Esophagus squamous epithelium (tissue), 5 donors: ENCODE measurements around the gene CIZ1. TPM values are rescaled to one million over a fixed set of nuclear protein-coding genes. Genes with fewer than 3 reads are reported as not detected.

Source experiments
- DNase-seq: peaks from one replicate; lab custom pipeline; 2025; lab: John Stamatoyannopoulos, UW
- H3K27ac ChIP-seq, 4 donors: fragments of 200-600 bp; sonication (generic); one replicate each; pipeline ENCODE4 v1.5.1; 2016 to 2019; ENCODE audit warnings: mild to moderate bottlenecking in 1 of 4
- H3K27me3 ChIP-seq, 4 donors: fragments of 200-600 bp; sonication (generic); 1 replicate in 3 of 4; 2 replicates in 1 of 4; pipeline versions ENCODE4 v1.5.1 to v1.6.0; 2017 to 2021; ENCODE audit warnings: antibody characterized with exemption in 1 of 4
- H3K36me3 ChIP-seq, 3 donors: fragments of 200-600 bp; sonication (generic); one replicate each; pipeline ENCODE4 v1.5.1; 2016 to 2019
- H3K4me1 ChIP-seq, 3 donors: fragments of 200-600 bp; sonication (generic); one replicate each; pipeline ENCODE4 v1.5.1; 2017 to 2019
- H3K4me3 ChIP-seq, 4 donors: fragments of 200-600 bp; sonication (generic); 1 replicate in 3 of 4; 2 replicates in 1 of 4; pipeline ENCODE4 v1.5.1; 2016 to 2019; ENCODE audit warnings: mild to moderate bottlenecking in 2 of 4, moderate library complexity in 1 of 4
- H3K9me3 ChIP-seq, 3 donors: fragments of 200-600 bp; sonication (generic); one replicate each; pipeline ENCODE4 v1.5.1; 2016 to 2019
- POLR2A ChIP-seq, 4 donors: fragments of 450-650 bp; IDR thresholded peaks; one replicate each; pipeline ENCODE4 v1.6.1; 2017; ENCODE audit warnings: antibody characterized with exemption in 4 of 4, mild to moderate bottlenecking in 4 of 4, moderate library complexity in 3 of 4
- WGBS, 2 donors: methylation state at CpG; one replicate each; pipeline ENCODE4 v1.1.5; 2018; 5-methylcytosine and 5-hydroxymethylcytosine counted together
- intact Hi-C: fragments of 100-400 bp; cut with DNase I; formaldehyde crosslinking; loops from one replicate; pipeline ENCODE4 v1.15.0; 2022
- total RNA-seq, 4 donors: library from RNA; depleted of rRNA; stranded (reverse); fragments of >200 nt; gene quantifications; one replicate each; pipeline ENCODE4 v1.1.0, GENCODE V29; 2016
- TF ChIP-seq, protein P1 (sequence below), 6 experiments: fragments of 450-650 bp in 4 of 6; fragments of 200-600 bp in 2 of 6; sonication (generic) in 2 of 6; IDR thresholded peaks; one replicate each; pipeline ENCODE4 v1.5.1; 2016 to 2019; ENCODE audit warnings: antibody characterized with exemption in 6 of 6, mild to moderate bottlenecking in 4 of 6, moderate library complexity in 4 of 6
- donor health status: DM: yes; HTN: yes; CAD: no.

CIZ1 gene, protein sequence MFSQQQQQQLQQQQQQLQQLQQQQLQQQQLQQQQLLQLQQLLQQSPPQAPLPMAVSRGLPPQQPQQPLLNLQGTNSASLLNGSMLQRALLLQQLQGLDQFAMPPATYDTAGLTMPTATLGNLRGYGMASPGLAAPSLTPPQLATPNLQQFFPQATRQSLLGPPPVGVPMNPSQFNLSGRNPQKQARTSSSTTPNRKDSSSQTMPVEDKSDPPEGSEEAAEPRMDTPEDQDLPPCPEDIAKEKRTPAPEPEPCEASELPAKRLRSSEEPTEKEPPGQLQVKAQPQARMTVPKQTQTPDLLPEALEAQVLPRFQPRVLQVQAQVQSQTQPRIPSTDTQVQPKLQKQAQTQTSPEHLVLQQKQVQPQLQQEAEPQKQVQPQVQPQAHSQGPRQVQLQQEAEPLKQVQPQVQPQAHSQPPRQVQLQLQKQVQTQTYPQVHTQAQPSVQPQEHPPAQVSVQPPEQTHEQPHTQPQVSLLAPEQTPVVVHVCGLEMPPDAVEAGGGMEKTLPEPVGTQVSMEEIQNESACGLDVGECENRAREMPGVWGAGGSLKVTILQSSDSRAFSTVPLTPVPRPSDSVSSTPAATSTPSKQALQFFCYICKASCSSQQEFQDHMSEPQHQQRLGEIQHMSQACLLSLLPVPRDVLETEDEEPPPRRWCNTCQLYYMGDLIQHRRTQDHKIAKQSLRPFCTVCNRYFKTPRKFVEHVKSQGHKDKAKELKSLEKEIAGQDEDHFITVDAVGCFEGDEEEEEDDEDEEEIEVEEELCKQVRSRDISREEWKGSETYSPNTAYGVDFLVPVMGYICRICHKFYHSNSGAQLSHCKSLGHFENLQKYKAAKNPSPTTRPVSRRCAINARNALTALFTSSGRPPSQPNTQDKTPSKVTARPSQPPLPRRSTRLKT
- total RNA-seq: 10 to 100 TPM; 31.0 to 74.6 (median 43.7) TPM

DNA sequence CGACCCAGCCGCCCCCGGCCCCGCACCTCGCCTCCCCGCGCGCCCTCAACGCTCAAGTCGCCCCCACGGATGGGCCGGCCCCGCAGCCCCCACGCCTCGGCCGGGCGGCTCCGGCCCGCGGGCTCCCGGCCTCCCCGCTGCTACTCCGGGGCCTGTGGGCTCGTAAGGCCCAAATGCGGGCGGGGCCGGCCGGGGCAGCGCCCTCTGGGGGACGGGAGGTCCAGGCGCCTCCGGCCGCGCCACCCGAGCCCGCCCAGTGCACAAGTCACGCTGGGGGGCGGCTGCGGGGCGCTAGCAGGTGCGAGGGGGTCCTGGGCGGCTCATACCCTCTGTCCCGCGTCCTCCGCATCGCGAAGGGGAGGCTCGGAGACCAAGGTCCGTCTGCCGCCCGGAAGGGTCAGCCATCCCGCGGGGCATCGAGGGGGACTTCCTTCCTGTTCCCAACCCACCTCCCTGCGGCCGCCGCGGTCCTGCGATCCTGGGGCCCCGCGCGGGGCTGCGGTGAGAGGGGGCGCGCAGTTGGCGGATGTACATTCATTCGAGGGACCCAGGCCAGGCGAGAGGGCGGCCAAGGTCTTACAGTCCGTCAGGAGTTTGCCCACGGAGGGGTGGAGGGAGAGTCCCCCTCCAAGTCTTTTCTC, at the start of gene CIZ1:
Gene CIZ1, minus strand, starts transcription at position 167 of the 641 bp plus-strand sequence. CDS start 715 bp downstream, outside the sequence.
- 0% methylated on average over 6 of the region's 71 CpGs; no CpG with 5 or more reads in 1 of the 2 donors for WGBS, 2 donors

DNA sequence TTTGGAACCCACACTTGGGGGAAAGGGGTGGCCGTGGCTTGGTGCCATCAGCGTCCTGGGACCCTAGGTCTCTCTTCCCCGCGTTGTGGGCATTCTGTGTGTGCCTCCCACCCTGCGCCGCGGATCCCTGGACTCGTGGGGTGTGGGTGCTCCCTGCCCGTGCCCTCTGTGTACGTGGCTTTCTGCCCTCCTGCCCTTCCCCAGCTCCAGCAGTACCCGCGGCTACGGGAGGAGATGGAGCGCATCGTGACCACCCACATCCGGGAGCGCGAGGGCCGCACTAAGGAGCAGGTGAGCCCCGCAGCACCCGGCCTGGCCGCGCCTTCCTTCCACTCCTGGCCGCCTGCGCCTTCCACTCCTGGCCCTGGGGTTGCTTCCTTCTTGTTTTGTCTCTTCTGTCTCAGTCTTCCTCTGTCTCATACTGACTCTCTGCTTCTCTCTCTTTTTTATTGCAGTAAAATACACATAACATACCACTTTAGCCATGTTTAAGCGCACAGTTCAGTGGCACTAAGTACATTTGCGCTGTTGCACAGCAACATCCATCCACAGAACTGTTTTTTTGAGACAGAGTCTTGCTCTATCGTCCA, 42.5 kb upstream of the CIZ1 start:
- TF ChIP-seq, protein P1, sequence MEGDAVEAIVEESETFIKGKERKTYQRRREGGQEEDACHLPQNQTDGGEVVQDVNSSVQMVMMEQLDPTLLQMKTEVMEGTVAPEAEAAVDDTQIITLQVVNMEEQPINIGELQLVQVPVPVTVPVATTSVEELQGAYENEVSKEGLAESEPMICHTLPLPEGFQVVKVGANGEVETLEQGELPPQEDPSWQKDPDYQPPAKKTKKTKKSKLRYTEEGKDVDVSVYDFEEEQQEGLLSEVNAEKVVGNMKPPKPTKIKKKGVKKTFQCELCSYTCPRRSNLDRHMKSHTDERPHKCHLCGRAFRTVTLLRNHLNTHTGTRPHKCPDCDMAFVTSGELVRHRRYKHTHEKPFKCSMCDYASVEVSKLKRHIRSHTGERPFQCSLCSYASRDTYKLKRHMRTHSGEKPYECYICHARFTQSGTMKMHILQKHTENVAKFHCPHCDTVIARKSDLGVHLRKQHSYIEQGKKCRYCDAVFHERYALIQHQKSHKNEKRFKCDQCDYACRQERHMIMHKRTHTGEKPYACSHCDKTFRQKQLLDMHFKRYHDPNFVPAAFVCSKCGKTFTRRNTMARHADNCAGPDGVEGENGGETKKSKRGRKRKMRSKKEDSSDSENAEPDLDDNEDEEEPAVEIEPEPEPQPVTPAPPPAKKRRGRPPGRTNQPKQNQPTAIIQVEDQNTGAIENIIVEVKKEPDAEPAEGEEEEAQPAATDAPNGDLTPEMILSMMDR (IDR thresholded peaks at IDR 0.05): no peak
- TF ChIP-seq POLR2A (IDR thresholded peaks at IDR 0.05): no peak
- no peak overlapping the region for H3K27ac ChIP-seq
- 86 to 88% methylated on average over 15 to 21 of the region's 28 CpGs for WGBS, 2 donors

More for the DNA sequence above, at the start of gene CIZ1:
- Histone ChIP-seq H3K4me1 (peaks cover 10 to 34% (median 18%) of the 10 kb centered on the region in 3 donors), H3K4me3 (peak within 1 kb of the TSS; percentile 70 to 98 (median 86)), H3K36me3 (peaks cover 0 to 38% (median 7%) of the 10 kb centered on the region in 3 donors), H3K9me3 (no peaks in the 10 kb centered on the region), H3K27me3 (no peaks in the 10 kb centered on the region), H3K27ac (peak within 1 kb of the TSS; percentile 90 to 96 (median 93))
- peak in 2 of 4 donors; percentile 61 to 70 for TF ChIP-seq POLR2A (IDR thresholded peaks at IDR 0.05)
- TF ChIP-seq, protein P1 (IDR thresholded peaks at IDR 0.05): peak; percentile 61 to 85 (median 80)
- intact Hi-C loops: no loop called here
- DNase-seq: no peak

DNA sequence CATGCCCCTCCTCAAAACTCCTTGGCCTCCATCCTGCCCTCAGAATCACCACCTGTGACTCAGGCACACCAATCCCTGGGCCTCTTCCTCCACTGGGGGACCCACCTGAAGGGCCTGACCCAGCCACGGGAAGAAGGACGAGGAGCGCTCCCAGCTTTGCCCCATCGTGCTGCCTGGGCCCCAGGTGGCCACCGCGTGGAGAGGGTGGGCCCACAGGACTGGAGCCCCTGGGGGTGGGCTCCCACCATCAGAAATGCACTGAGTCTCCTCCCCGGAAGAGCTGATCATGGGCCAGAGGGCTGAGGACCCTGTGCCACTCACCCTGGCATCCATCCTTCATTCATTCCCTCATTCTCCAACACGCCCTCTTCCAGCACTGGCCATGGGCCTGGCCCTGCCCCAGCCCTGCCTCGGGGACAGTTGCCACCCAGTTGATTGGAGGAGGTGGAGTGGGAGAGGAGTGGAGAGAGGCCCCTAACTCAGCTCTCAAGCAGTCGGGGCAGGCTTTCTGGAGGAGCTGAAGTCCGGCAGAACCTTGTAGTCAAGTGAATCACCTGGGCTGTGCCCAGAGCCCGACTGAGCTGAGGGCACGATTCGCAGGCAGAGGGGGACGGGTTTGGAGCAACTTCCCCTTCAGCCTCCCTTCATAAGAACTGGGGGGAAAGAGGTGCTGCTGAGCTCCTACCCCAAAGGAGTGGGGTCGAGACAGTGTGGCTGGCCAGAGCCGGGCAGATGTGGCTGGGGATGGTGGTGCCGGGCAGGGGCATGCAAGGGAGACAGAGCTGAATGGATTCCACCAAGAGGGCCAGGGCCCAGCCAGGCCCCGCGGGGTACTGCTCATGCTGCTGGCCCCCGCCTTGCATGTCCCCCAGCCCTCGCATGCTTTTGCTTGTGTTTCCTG, 41.4 kb upstream of the CIZ1 start:
- H3K9me3 ChIP-seq: no peaks in the 10 kb centered on the region
- H3K36me3 ChIP-seq: no peaks in the 10 kb centered on the region
- TF ChIP-seq, protein P1 (IDR thresholded peaks at IDR 0.05): no peak
- no peak for TF ChIP-seq POLR2A (IDR thresholded peaks at IDR 0.05)
- peak overlapping the region in 2 of 4 donors; percentile 17 to 46 for H3K27ac ChIP-seq
- H3K27me3 ChIP-seq: no peaks in the 10 kb centered on the region
- no peak overlapping the region for H3K4me3 ChIP-seq
- H3K4me1 ChIP-seq: no peaks in the 10 kb centered on the region
- WGBS, 2 donors: 88 to 100% methylated on average over 5 to 6 of the region's 22 CpGs
- intact Hi-C loops: no loop called here
- no peak for DNase-seq

More for the DNA sequence above, 42.5 kb upstream of the CIZ1 start:
- Histone ChIP-seq H3K4me3 (no peak overlapping the region), H3K4me1 (no peaks in the 10 kb centered on the region), H3K36me3 (no peaks in the 10 kb centered on the region), H3K27me3 (no peaks in the 10 kb centered on the region), H3K9me3 (no peaks in the 10 kb centered on the region)
- no peak for DNase-seq
- intact Hi-C loops: no loop called here
